Activated naive CD4-positive, alpha-beta T cell (primary cell): ENCODE data around the gene FCGR2B.
"Not testable (repeated sequence)": the region's sequence is repeated elsewhere in the genome, so short reads cannot be mapped to it uniquely, and the experiment has no call there.

Source experiments
- DNase-seq, 4 experiments: peaks; one replicate each; lab custom pipeline; 2025; lab: John Stamatoyannopoulos, UW

FCGR2B gene

GRCh38 chr1:161647507-161648360, 15.2 kb upstream of the FCGR2B start:
- not testable (repeated sequence) for DNase-seq

GRCh38 chr1:161653541-161653940, 9.4 kb upstream of the FCGR2B start:
- not testable (repeated sequence) for DNase-seq

- DNase-seq, result not testable (repeated sequence)
These were observed 9.0 kb upstream of the FCGR2B start for GRCh38 chr1:161653971-161654370.

GRCh38 chr1:161658524-161658923, 4.4 kb upstream of the FCGR2B start:
- not testable (repeated sequence) for DNase-seq

- not testable (repeated sequence) for DNase-seq
These were observed 1.2 kb upstream of the FCGR2B start for GRCh38 chr1:161661660-161662311.

GRCh38 chr1:161663569-161663968, 626 bp downstream of the FCGR2B start:
- DNase-seq, result not testable (repeated sequence)

GRCh38 chr1:161664689-161665088, 1.7 kb downstream of the FCGR2B start:
- not testable (repeated sequence) for DNase-seq

GRCh38 chr1:161671045-161672020, 8.4 kb downstream of the FCGR2B start:
- not testable (repeated sequence) for DNase-seq

GRCh38 chr1:161673437-161673836, 10.5 kb downstream of the FCGR2B start:
- DNase-seq, result not testable (repeated sequence)

- DNase-seq, result not testable (repeated sequence)
These were observed 11.5 kb downstream of the FCGR2B start for GRCh38 chr1:161674447-161674846.

- not testable (repeated sequence) for DNase-seq
These were observed 12.0 kb downstream of the FCGR2B start for GRCh38 chr1:161674908-161675307.

GRCh38 chr1:161676441-161676840, 13.5 kb downstream of the FCGR2B start:
- no peak for DNase-seq

GRCh38 chr1:161676958-161677689, 14.2 kb downstream of the FCGR2B start:
- DNase-seq, result no peak

GRCh38 chr1:161678500-161678899, 15.6 kb downstream of the FCGR2B start:
- no peak for DNase-seq

- no peak for DNase-seq
These were observed 18.9 kb downstream of the FCGR2B start for GRCh38 chr1:161681879-161682278.

- no peak for DNase-seq
These were observed 26.0 kb downstream of the FCGR2B start for GRCh38 chr1:161688946-161689345.

GRCh38 chr1:161691846-161692245, 28.9 kb downstream of the FCGR2B start:
- DNase-seq, result no peak

GRCh38 chr1:161693020-161693712, 30.2 kb downstream of the FCGR2B start:
- DNase-seq, result not testable (repeated sequence)

GRCh38 chr1:161698302-161698701, 35.4 kb downstream of the FCGR2B start:
- DNase-seq, result not testable (repeated sequence)

GRCh38 chr1:161702250-161702649, 39.3 kb downstream of the FCGR2B start:
- DNase-seq, result no peak

- DNase-seq, result no peak
These were observed 42.6 kb downstream of the FCGR2B start for GRCh38 chr1:161705537-161705936.
